GM18517 (cell line): ENCODE data around the gene TMEM207.
"Not testable (repeated sequence)": the region's sequence is repeated elsewhere in the genome, so short reads cannot be mapped to it uniquely, and the experiment has no call there.

ENCODE experiments used
- ATAC-seq: cut with Tn5 transposase; IDR thresholded peaks from one replicate; pipeline ENCODE4 v1.9.1; 2021; ENCODE audit warnings: mild to moderate bottlenecking, moderate library complexity; ENCODE audit not compliant: unreplicated experiment

Gene TMEM207

DNA sequence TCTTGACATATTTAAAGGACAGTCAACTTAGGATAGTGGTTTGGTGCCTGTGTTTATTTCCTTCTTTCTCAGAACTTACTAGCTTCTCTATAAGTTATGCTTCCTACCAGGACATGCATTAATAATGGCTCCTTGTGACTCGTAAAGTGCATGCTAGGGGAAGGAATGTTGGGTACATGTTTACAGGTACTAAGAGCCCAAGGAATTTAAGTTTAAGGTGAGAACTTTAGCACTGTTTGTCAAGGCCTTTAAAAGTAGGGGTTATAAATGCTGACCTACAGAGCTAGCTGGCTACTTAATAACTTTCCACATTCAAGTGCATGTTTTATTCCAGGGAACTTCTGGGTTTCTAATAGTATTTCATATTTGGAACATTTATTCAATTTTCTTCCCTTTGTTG is at the start of gene TMEM207:
Gene TMEM207, minus strand, starts transcription at position 101 of the 400 bp plus-strand sequence. Its CDS starts 92 bp downstream, at position 9.
- ATAC-seq, result no peak

DNA sequence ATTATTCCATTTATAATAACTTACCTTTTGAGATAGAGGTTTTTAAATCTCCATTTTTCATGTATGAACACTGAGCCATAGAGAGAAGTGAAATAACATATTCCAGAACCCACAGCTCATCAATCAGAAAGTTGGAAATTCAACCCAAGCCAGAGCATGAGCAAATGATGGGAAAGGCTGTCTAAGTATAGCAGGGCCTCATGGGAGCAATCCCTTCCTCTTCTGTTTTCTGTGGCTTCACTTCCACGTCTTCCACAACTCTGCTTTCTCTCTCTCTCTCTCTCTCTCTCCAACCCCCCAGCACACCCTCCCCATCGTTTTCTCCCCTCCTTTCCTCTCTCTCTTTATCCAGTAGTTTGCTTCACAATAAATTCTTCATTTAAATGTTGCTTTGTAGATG is 49.4 kb upstream of the TMEM207 start:
- ATAC-seq, result no peak

DNA sequence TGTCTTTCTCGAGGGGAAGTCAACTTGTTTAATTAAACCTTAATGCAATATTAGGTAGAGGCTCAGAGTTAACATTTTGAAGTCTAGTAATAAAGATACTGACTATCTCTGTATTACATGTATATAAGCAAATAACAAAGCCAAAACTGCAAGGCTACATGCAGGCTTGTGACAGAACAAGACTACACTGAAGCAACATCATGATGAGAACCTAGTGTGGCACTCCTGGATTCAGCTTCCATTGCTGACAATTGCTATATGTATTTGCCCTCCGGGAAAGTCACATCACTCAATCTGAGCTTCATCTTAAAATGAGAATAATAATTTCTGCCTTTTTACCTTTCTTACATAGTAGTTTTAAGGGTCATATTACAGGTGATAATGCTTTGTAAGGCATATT is 48.6 kb upstream of the TMEM207 start:
- no peak for ATAC-seq

DNA sequence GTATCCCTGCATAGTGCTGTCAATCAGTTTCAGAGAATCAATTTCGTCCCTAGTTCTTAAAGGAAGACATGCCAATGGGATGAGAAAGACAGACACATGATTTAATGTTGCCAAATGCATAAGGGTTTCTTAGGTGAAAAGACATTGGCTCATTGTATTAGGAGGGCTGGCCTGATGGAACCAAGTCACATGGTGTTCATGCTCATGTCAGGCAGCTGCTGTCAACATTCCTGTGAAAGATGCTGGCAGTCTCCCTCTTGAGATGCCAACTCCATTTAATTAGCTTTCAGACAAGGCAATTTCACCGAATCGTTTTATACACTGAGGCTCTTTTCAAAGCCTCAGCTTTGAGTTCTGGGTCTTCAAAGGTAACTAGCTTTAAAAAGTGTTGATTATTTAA is 48.1 kb upstream of the TMEM207 start:
- no peak for ATAC-seq

DNA sequence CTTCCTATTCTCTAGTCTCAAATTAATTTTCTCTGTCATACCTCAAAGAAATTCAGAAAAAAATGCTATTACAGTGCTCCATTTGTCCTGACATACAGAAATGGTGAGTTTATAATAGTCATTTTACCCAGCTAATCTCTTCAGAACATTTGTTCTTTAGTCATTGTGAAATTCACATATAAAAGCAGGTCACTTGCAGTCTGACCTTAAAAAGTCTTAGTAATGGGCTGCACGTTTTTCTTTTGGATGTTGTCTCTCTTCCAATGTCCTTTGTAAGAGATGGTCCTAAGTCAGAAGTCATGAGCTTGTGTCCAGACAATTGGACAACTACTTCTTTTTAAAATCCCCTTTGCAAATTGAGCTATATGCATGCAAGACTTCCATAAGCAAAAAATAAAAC is 47.2 kb upstream of the TMEM207 start:
- ATAC-seq, result no peak

DNA sequence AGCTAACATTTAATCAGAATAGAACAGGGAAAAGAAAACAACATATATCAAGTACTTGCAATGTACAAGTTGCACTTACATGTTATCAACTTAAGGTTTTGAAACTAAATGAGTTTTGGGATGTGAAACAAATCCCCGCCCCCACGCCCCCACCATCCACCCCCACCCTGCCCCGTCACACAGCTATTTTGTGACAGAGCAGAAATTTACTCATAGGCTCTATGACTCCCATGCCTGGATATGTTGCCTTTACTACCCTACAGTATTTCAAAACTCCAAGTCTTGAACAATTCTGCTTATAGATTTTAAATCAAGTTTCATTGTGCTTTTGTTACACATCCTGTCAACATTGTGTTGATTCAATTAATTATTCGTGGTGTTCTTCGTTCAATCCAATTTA is 46.1 kb upstream of the TMEM207 start:
- ATAC-seq, result no peak

DNA sequence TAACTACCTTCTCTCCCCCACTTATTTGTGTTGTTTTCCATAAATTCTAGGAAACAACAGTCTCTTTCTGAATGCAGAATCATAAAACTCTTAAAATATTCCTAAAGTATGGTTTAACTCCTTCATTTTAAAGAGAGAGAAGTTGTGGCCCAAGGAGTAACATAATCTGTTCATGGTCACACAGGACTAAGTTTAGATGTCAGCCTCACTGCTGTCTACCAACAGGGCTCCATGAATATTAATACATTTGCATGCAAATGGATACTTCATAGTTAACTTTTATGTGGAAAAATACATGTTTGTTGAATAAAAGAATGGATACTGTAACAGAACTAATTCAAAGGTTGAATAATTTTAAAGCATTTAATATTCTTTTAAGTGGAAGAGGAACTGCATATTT is 45.7 kb upstream of the TMEM207 start:
- ATAC-seq, result no peak

DNA sequence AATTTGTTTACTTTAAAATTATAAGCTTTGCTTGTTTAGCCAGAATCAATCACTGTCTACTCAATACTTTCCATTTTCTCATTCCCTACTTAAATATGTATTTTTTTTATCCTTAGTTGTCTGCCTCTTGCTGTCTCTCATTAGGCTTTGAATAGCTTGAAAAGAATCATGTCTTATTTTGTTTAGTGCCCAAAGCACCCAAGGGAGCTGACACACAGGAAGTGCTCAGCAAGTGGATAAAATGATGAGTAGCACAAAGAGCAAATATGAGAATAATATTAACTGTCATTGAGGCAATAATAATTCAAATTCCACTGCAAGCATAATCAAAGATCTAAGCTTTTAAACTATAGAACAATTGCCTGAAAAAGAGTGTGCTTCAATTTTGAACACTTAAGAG is 45.2 kb upstream of the TMEM207 start:
- ATAC-seq, result no peak

DNA sequence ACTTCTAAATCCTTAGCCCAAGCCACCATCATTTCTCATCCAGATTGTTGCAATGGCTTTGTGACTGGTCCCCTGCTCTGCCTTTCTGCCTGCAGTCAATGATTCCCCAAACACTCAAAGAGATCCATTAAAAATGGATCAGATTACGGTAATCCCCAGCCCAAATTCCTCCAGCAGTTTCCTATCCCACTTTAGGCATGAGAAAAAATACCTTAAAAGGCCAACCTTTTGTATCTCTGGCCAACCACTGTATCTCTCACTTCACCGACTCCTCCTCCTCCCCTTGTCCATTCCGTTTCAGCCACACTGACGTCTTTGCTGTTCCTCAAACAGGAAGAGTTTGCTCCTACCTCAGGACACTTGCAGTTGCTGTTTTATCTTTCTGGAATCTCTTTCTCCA is 43.3 kb upstream of the TMEM207 start:
- no peak for ATAC-seq

DNA sequence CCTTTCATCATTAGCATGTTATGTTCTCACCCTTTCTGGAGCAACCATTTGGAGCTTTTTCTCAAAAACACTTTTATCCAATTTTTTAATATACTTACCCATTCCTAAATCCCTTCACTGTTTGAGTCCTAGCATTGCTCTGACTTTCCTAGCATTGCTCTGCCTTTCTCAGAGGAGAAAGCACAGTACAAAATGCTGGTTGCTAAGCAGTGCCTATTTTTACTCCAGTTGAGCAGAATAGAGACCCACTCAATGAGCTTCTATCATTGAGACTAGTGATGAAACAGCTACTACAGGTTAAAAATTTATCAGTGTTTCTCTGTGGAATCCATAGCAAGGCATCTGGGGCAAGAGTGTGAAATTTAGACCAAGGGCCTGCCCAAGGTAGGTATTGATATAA is 42.4 kb upstream of the TMEM207 start:
- no peak for ATAC-seq

DNA sequence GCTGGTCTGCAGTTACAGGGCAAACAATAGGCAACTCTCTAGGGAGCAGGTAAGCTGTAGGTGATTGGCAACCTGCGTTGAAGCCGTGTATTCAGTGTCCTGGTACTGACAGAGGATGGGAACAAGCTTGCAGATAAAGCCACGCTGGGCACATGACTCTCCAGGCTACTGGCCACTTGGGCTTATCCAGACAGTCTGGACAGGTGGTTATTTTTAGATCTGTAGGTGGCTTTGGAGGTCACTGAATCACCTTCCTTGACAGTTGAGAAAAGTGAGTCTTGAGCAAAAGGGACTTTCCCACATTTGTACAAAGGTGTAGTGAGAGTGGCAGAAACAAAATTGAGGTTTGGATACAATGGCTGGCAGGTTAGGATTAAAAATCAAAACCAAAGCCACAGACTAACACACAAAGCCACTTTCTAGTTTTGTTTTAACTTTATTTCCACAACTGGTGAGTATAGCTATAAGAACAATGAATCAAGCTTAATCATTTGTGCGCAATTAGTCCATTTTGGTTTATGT is 41.9 kb upstream of the TMEM207 start:
- no peak for ATAC-seq

DNA sequence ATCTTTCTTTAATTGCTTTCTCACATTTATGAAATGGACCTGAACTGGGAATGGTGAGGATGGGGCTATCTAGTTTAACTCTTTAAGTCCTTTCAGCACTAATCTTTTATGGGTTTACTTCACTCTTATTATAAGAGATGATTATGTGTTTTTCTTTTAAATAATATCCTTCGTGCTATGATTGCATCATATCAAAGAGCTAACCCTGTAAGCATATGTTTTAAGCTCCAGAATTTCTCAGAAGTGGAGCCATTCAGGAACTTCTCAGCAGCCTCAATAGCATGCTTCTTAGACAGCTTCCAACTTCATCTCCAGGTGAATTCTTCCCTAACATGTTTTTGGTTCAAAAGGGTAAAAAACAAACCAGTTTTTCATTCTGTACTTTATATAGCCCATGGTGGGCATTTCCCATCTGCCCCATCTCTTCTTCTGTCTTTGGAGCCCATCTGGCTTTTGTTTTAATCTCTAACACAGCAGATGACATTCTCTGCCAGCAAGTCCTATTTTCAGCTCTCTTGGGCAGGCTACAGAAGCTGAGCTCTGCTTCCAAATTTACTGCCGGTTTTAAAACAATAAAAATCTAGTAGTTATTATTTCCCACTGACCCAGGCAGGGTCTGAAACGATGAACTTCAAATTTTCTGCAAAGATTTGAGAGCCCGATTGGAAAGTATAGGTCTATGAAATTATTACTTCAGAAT is 37.4 kb upstream of the TMEM207 start:
- ATAC-seq, result no peak

DNA sequence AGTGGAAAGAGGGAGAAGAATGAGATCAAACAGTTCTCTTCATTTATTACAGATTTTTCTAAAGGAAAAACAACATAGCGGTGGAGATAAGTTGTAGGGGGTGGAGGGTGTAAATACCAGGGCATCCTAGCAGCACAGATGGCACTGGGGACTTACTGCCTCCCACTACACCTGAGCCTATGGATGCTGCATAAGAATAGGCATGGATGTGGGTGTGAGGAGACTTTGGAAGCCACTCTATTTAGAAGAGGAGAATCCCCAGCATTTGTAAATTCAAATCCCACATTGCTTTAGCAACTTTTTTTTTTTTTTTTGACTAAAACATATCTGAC is 36.8 kb upstream of the TMEM207 start:
- no peak for ATAC-seq

DNA sequence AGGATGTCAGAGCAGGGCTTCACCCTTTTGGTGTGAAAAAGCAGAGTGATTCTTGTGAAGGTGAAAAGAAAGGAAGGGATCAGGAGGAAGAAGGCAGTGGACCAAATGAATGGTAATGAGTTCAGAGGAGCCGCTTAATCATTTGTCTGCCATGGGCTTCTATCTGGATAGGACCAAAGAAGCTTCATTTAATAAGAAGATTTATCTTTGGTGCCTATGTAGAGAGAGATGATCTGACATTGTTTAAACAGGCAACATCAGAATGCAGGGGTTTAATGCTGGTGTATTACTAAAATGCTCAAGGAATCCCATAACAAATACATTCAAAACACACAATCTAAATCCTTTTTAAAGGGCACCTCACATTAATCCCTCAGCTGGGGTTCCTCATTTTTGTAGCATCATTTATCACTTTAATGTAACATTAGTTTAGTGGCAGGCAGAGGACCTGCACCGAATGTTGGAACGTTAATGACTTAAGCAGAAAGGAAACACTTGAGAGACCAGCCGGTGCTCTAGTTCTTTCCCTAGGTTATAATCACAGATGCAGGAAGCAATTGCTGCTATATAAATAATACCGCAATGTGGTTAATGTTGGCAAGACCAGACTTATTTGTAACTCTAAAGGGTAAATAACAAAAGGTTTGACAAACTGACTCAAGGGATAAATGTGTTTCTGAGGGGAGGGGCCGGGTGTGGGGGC is 36.3 kb upstream of the TMEM207 start:
- ATAC-seq, result no peak

DNA sequence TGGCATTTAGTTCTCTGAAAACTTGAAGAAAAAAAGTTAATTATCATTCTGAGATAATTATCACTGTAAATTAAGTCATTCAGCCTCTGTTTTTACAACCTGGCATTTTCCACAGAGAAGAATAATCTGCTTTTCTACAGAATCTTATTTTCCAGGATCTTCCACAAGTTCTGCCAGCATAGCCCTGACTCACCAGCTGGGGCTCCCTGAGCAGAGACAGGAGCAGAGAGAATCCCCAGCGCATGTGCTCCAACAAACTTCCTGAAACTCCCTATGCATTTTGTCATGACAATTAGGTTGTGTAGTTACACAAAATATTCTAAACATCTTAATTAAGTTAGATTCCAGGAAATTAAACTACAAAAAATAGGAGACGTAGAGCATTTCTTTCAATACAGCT is 32.1 kb upstream of the TMEM207 start:
- no peak for ATAC-seq

DNA sequence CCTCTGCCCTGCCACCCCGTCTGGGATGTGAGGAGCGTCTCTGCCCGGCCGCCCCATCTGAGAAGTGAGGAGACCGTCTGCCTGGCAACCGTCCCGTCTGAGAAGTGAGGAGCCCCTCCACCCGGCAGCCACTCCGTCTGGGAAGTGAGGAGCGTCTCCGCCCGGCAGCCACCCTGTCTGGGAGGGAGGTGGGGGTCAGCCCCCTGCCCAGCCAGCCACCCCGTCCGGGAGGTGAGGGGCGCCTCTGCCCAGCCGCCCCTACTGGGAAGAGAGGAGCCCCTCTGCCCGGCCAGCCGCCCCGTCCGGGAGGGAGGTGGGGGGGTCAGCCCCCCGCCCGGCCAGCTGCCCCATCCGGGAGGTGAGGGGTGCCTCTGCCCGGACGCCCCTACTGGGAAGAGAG is 23.6 kb upstream of the TMEM207 start:
- ATAC-seq, result not testable (repeated sequence)

DNA sequence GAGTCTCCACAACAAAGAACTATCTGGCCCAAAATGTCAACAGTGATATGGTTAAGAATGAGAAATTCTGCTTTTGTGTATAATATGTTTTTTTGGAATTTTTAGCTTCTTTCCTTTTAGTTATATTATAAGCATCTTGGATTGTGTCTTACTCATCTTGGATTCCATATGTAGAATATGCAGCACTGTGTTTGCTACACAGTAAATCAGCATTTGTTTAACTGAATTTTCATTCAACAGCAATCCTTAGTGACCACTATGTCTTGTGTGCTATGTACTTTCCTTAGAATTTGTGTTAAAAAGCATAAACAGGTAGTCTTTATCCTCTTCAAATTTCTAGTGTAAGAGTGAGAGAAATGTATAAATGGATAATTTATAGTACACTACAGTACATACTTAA is 18.2 kb upstream of the TMEM207 start:
- no peak for ATAC-seq

DNA sequence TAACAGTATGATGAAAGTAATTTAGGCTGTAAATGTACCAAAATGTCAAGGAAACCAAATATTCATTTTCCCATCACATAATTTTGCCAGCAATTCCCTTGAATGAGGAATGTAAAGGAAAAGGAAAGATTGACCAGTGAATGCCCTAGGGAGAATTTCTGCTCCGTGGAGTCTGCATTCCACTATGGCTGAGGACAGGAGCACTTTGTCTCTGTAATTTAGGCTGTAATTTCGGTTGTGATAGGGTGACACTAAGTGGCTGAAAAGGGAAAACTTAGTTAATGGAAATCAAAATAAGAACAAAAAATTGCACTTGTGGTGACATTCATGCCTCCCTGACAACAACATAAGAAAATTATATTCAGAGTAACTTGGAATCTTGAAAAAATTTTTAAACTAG is 8.3 kb upstream of the TMEM207 start:
- no peak for ATAC-seq

DNA sequence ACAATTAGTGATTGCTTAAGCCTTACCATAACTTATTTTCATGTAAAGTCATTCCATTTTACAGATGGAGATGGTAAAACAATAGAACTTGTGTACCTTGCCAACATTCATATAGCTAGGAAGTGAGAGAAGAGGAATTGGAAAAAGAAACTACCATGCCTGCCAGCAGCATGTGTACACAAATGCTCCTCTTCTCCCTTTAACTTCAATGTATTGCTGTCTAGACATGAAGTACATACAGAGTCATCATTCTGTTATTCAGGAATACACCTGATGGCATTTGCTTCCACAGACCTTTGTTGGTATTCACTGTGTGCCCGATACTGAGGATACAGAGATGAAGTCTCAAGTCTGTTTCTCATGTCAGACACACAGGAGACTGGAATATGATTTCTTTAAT is 7.1 kb upstream of the TMEM207 start:
- no peak for ATAC-seq

DNA sequence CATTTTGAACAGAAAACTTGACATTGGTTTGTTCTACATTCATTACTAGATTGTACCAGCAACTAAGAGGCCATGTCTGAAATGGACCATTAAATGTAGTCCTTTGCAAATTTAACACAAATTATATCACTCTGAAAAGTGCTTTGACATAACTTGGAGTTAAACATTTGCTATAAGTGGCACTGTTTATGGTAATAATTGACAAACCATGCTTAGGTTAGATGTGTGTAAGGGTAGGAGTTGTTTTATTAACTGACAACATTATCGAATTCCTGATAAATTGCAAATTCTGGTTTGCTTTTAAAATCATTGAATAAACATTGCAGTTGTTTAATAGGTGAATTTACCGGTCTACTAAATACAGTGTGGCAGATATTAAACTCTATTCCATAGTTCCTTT is 6.1 kb upstream of the TMEM207 start:
- no peak for ATAC-seq

DNA sequence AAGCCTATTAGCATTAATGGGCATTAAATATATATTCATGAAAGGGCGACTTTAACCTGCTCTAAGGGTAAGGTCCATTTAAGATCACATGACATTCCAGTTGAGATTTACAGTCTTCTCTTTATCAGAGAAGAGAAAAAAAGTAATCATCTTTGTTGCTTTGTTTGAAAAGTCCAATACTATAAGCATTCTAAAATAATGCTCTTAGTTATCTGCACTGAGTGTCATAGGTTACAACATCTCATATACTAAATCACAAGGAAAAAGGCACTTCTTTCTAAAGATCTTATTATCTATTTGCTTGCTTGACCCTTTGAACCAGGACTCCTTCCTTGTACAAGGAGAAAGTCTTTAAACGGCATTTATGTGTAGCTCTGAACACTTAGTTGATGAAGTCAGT is 1.4 kb downstream of the TMEM207 start:
- ATAC-seq, result no peak

DNA sequence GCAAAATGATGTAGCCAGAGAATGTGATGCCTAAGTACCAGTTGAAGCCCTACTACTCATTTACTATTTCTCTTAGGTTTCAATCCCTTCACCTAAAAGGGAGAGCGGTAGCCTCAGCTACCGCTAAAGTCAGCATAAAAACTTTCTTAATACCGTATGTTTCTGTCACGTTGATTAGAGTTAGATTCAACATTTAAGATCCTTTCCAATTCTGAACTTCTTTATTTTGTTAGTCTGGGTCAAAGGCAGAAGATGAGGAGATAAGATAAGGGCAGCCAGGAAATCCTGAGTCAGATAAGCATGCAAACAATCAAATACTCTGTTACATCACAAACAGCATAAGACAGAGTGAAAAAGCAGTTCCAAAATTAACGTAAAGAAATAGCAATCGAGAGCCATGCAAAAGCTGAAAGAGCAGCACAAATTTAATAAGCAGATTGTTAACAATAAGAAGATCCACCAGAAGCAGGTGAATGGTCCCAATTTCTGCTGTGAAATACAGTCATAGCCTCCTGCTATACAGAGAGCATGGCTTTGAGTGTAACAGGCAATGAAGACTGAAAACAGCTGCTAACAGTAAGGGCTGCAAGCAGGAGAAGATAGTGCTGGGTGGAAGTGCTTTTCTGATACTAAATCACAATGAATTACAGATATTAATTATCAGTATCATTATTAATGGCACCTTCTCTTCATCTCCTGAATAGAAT is 3.0 kb downstream of the TMEM207 start:
- no peak for ATAC-seq
